Kidney epithelial cell (primary cell): ENCODE results near the gene TSG101. TPM values are rescaled to one million over a fixed set of nuclear protein-coding genes. Genes with fewer than 3 reads are reported as not detected.

Source experiments
- DNase-seq: peaks from one replicate; pipeline ENCODE4 v3.0.0-alpha.2; 2010; ENCODE audit warnings: low read depth
- H3K27me3 ChIP-seq: 2 replicates; pipeline ENCODE4 v1.6.0; 2011; ENCODE audit warnings: low read length; ENCODE audit not compliant: control insufficient read depth, insufficient read depth
- H3K36me3 ChIP-seq: 2 replicates; pipeline ENCODE4 v1.5.1; 2011; ENCODE audit warnings: low read length; ENCODE audit not compliant: control insufficient read depth, insufficient read depth
- H3K4me3 ChIP-seq: 2 replicates; pipeline ENCODE4 v1.5.1; 2011; ENCODE audit warnings: low read depth, mild to moderate bottlenecking, control low read depth, low read length
- total RNA-seq: library from RNA; depleted of rRNA; stranded (reverse); fragments of >200 nt; gene quantifications from 2 replicates; pipeline ENCODE4 v1.2.3, GENCODE V29; 2015
- TF ChIP-seq, protein P1 (sequence below): IDR thresholded peaks from 2 replicates; pipeline ENCODE4 v1.5.1; 2011; ENCODE audit warnings: mild to moderate bottlenecking, moderate library complexity, low read length, control low read depth, inconsistent platforms; ENCODE audit not compliant: insufficient read depth, poor library complexity, severe bottlenecking

TSG101 gene
- total RNA-seq, 1 donor from 2014 or later: 180 TPM

DNA sequence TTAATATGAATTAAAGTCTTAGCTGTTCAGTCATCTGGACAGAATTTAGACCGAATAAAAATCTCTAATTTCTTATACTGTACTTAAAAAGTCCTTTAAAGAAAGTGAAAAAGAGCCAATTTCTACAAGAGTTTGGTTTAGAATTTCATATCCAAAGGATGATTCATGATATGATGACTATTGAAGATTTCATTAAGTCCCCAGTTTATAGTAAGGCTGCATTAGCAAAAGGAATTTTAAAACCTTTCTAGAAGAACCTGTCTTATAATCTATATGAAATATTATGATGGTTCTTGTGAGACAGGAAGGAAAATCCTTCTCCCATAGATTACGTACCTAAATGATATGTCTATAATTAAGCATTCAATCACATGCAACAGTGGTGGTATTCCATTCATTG is 34.8 kb downstream of the TSG101 start:
- Histone ChIP-seq H3K4me3 (no peak overlapping the region), H3K27me3 (no peaks in the 10 kb centered on the region), H3K36me3 (peaks cover 1% of the 10 kb centered on the region)
- TF ChIP-seq, protein P1, sequence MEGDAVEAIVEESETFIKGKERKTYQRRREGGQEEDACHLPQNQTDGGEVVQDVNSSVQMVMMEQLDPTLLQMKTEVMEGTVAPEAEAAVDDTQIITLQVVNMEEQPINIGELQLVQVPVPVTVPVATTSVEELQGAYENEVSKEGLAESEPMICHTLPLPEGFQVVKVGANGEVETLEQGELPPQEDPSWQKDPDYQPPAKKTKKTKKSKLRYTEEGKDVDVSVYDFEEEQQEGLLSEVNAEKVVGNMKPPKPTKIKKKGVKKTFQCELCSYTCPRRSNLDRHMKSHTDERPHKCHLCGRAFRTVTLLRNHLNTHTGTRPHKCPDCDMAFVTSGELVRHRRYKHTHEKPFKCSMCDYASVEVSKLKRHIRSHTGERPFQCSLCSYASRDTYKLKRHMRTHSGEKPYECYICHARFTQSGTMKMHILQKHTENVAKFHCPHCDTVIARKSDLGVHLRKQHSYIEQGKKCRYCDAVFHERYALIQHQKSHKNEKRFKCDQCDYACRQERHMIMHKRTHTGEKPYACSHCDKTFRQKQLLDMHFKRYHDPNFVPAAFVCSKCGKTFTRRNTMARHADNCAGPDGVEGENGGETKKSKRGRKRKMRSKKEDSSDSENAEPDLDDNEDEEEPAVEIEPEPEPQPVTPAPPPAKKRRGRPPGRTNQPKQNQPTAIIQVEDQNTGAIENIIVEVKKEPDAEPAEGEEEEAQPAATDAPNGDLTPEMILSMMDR: no peak
- no peak for DNase-seq

DNA sequence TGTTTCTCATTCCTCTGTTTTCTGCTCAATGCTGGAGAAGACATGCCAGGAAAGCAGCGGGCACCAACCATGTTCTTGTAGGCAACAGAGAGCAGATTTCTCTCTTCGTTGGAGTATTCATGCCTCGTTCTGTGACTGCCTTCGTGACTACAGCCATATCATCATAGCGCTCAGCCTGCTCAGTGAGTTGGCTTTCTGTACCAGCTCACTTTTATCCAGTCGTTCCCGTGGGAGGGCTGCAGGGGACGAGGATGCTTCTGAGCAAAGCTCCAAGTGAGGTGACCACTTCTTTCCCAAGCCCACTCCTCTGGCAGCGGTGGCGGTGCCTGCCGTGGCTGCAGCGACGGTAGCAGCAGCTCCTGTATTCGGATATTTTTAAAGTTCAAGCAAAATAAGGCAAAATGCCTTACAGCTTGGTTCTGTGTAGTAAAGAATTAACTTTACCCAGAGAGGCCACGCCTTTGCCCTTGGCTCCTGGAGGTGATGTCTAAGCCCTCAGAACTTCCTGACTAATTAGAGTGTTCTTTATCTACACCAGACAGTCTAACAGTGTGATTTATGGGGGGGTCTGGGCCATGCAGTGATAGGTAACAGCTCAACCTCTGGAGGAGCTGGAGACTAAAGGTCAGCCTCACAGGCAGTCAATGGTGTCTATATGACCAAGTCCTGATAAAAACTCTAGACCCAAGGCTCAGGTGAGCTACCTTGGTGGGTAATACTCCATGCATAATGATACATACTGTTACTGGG is 35.8 kb downstream of the TSG101 start:
- Histone ChIP-seq H3K4me3 (no peak overlapping the region), H3K27me3 (no peaks in the 10 kb centered on the region), H3K36me3 (no peaks in the 10 kb centered on the region)
- no peak for DNase-seq
- TF ChIP-seq, protein P1: no peak

DNA sequence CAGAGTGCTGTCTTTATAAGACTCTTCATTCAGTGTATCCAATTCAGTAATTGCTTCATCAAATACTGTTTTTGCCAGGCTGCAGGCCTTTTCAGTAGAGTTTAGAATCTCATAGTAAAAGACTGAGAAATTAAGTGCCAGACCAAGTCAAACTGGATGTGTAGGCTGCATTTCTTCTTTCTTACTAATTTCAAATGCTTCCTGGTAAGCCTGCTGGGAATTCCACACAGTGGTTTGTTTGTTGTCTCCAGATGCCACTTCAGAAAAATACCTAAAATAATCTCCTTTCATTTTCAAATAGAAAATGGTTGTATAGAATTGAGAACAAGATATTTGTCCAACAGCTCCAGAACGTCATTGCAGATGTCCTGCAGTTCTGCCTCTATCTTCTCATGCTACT is 36.4 kb downstream of the TSG101 start:
- no peak for DNase-seq
- Histone ChIP-seq H3K27me3 (no peaks in the 10 kb centered on the region), H3K36me3 (no peaks in the 10 kb centered on the region), H3K4me3 (no peak overlapping the region)
- TF ChIP-seq, protein P1: no peak

DNA sequence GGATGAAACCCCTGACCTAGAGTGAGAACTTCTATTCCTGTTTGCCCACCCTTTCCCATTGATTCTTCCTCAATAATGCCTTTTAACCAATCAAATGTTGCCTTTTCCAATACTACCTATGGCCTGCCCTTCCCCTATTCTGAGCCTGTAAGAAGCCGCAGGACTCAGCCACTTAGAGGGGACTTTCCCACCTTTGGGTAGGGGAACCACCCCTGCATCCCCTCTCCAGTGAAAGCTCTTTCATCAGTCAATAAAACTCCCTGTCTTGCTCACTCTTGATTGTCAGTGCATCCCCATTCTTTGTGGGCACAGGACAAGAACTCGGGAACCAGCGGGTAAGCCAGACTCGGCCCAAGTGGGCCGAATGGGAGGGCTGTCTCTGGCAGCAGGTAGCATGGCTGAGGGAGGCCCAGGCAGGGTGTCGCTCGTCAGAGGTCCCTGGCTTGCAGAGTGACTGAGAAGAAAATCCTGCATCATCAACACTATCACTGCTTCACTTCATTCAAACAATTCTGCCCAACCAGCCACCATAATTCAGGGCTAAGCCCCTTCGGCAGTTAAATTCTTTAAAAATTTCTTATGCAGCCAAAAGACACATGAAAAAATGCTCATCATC is 40.7 kb downstream of the TSG101 start:
- TF ChIP-seq, protein P1: no peak
- no peak for DNase-seq
- Histone ChIP-seq H3K4me3 (no peak overlapping the region), H3K27me3 (no peaks in the 10 kb centered on the region), H3K36me3 (no peaks in the 10 kb centered on the region)

DNA sequence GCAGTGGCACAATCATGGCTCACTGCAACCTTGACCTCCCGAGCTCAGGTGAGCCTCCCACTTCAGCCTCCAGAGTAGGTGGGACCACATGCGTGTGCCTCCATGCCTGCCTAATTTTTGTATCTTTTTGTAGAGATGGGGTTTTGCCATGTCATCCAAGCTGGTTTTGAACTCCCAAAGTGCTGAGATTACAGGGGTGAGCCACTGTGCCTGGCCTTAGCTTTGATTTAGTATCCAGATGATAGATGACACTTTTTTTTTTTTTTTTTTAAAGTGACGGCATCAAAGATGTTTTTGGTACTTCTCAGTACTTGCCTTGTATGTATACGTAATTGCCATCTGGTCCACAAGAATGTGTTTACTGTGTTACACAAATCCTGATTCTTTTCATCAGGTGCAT is 47.7 kb downstream of the TSG101 start:
- no peak for DNase-seq
- H3K4me3 ChIP-seq: no peak overlapping the region
- H3K36me3 ChIP-seq: no peaks in the 10 kb centered on the region
- TF ChIP-seq, protein P1: no peak
- no peaks in the 10 kb centered on the region for H3K27me3 ChIP-seq

DNA sequence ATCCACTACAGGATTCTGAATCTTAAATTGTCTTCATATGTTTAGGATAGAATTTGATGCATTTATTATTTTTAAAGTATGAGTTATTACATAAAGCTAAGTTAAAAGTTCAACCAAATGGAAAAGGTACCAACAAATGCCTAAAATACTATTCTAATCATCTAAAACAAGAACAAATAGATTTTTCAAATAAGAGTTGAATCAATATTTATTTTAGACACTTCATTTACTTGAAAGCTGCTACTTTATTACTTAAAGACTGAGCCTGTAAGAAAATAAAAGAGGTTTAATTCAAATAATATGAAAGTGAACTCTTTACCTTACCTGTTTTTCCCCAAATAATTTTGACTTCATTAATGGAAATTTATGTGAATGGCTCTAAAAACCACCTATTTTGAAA is 54.2 kb downstream of the TSG101 start:
- Histone ChIP-seq H3K27me3 (no peaks in the 10 kb centered on the region), H3K36me3 (no peaks in the 10 kb centered on the region), H3K4me3 (no peak overlapping the region)
- no peak for DNase-seq
- TF ChIP-seq, protein P1: no peak
